ENCODE data around the gene MCC.
A peak's percentile ranks its signal among the peaks of the same experiment; 100 is the strongest.

The MCC gene

GRCh38 chr5:113172231-113172826 is 315.9 kb downstream of the MCC start:
- no peak for DNase-seq

DNA sequence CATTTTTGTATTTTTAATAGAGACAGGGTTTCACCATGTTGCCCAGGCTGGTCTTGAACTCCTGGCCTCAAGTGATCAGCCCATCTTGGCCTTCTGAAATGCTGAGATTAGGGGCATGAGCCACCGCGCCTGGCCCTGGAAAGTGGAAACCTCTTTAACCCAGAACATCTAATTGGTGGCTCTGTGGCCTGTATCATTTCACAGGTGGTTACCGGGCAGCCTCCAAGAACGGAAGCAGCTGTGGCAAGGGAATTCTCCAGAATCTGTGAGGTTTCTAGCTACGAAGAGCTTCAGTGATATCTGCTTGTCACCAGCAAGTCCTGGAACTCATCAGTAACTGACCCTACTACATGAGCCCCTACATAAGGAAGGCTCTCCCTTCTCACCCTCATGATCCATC is 316.7 kb downstream of the MCC start:
- DNase-seq = no peak

DNA sequence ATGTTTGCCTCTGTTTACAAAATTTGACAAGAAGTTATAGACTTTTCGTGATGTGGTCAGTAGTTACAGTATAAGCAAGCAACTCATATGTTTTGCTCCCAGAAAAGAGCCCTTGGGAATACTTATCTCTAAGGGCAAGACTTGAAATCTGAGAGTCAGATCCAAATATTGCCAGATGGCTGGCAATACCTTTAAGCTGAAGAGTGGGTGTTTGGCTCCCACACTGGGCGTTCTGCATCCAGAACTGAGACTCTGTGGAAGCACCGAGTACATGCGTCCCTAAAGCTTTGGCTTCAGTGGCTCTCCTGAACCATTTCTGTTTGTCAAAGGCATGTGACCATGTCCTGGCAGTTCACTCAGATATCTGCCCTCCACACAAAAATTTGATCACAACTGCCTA is 317.5 kb downstream of the MCC start:
- no peak for DNase-seq

- DNase-seq = peak in 1 of 4 experiments; percentile 12
Measured at GRCh38 chr5:113169720-113170119, 318.5 kb downstream of the MCC start.

GRCh38 chr5:113167985-113168384 is 320.3 kb downstream of the MCC start:
- DNase-seq = no peak

DNA sequence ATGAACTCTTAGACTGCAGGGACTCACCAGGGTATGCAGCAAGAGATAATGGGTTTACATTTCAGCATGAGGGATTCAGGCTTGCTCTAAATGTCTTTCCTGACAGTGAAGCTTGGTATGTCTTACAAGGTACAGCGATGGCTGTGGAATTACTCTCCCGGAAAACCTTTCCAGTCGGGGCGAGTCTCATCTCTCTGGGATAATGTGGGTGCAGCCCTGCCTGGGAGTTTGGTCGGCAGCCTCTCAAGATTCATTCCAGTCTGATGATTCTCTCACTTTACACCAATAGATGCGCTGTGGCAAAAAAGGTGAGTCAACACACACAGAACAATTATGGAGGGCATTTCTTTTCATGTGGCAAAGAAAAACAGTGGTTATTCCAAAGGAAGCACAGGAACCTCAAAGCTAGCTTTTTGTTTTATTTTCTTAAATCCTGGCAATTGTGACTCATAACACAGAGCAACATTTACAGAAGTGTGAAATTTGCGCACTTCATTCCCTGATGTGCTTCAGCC is 321.3 kb downstream of the MCC start:
- no peak for DNase-seq

GRCh38 chr5:113166261-113166660 is 322.0 kb downstream of the MCC start:
- no peak for DNase-seq

GRCh38 chr5:113164021-113164420 is 324.2 kb downstream of the MCC start:
- no peak for DNase-seq

DNA sequence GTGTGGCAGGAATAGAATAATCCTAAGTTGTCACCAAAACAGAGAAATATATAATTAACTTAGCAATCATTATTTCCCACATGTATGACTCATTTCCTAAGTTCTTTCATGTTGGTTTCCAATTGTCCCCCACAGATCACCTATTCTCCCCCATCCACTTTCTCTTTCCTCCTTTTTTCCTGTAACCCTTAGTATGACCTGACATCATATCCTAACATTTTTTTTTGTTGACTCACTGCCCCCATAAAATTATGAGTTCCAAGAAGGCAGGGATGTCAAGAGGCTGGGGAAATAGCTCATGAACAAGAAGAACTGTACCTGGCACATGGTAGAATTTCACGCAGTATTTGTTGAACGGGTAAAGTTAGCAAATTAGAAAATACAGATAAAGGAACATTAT is 324.9 kb downstream of the MCC start:
- no peak for DNase-seq

GRCh38 chr5:113162770-113163169 is 325.5 kb downstream of the MCC start:
- DNase-seq = no peak

DNA sequence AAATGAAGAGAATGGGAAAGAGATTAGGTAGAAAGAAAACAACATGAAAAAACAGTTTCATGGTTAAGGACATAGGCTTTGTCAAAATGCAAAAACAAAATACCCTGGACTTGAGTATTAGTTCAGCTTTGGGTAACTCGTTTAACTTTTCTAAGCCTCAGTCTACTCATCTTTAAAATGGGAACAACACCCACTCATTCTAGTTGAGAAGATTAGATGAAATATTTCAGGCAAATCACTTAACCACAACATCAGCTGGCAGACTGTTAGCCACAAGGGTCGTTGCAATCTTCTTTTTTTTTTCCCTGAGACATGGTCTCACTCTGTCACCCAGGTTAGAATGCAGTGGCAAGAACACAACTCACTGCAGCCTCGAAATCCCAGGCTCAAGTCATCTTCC is 326.0 kb downstream of the MCC start:
- DNase-seq = no peak

DNA sequence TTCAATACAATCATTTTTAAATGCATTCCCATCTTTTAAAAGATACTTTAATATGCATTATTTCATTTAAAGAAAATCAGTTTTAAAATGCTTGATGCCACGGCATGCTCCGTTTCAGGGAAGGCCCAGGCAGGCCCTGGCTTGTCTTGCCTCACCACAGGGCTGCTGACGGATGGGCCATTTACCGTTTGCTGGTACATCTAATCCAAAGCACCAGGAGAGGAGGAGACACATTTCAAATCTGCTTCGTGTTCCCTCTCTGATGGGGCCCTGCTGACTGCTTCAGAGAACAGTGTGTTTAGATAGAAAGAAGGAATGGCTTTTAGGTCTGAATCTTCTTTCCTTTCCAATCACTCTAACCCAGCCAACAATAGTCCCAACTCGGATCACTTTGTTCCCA is 326.4 kb downstream of the MCC start:
- DNase-seq = no peak

DNA sequence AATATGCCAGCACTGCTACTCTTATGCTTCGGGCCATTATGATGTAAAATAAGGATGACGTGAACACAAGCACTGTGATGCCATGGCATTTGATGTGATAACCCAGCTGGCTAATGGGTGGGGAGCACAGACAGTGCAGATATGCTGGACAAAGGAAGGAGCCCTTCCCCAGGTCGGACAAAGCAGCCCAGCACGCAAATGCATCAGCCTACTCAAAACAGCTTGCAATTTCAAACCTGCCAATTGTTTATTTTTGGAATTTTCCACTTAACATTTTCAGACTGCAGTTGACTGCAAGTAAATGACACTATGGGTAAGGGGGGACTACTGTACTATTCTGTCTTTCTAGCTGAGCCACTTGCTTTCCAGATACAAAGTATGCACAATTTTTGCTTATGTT is 330.4 kb downstream of the MCC start:
- no peak for DNase-seq

DNA sequence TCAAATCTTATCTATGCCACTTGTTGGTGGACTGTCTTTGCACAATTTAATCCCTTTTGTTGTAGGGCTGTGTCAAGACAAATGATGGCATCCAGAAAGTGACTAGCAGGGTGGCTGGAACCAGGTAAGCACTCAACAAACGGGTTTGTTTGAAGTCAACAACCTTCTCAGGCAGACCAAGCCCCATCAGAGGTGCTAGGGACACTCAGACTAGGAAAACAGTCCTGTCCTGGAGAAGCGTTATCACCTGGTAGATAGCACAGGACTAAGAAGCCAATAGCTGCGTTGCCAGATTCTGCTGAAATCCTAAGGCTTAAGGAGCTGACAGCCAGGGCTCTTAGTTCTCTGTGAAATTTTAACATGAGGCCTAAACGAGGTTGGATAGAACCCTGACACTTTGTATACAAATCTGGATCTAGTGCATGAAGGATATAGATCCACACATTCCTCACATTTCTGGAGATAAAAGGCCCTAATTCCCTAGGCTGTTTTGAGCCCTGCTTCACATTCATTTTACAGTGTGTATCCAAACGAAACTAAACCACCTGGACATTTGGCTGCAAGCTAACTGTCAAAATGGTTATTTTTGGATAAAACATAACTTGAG is 331.9 kb downstream of the MCC start:
- DNase-seq = no peak

DNA sequence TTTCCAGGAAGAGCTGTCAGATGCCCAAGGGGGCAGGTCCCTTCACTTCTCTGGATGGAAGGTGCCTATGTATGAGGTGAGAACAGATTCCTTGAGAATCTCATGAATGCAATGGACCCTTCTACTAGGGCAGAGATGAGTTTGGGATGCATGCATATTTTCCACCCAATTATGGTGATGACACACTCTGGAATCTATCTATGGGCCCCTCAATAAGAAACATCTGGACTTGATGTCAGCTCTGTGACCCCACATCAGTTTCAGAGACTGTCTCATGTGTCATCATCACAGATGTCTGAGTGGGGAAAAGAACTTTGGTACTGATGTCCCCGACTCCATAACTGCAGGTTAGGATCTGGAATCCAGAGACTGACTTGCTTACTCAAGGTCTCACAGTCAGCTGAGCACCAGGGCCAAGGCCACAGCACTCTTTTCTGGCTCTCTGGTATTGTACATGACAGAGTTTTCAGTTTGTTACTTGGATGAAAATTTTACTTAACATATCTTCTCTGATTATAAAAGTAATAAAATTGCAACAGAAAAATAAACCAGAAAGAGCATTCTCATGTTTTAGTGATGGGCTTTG is 334.6 kb downstream of the MCC start:
- DNase-seq = no peak

- no peak for DNase-seq
Measured at GRCh38 chr5:113152380-113152740, 335.9 kb downstream of the MCC start.

DNA sequence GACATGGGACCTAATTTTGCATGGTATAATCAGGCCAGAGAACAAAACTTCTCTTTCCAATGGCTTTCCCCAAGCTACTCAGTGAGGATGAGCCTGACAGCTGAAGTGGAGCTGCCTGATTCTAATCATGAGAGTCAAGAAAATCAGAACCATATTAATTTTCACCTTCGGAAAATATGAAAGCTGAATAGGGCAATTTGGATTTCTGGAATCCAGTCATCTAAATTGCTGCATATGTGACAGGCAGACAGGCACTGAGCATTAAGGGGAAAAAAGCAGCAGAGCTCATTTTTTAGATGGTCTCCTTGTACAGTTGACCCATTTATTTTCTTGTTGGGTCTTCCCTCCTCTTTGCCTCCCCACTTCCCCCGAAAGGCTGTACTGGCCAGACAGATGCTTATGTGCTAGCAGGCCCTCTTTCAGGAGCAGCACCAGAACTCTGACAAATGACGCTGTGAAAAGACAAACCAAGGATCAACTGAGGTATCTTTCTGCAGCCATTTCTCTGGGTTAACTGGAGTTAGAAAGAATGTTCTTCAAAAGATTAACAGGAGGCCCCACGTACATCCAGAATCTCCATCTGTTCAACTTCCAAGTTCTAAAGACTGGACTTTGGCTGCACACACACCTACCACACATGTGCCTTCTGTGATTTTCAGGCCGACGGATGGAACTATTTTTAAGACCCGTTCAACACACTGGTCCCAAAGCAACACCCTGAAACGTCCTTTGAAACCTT is 336.4 kb downstream of the MCC start:
- DNase-seq = no peak

DNA sequence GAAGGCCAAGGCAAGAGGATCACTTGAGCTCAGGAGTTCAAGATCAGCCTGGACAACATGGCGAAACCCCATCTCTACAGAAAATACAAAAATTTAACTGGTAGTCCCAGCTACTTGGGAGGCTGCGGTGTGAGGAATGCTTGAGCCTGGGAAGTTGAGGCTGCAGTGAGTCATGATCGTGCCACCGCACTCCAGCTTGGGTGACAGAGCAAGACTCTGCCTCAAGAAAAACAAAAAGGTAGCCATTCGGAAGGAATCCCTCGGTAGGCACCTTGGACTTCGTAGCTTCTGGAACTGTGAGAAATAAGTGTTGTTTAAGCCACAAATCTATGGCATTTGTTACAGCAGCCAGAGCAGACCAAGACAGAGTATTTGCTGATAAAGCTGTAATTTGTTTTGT is 337.4 kb downstream of the MCC start:
- DNase-seq = no peak

DNA sequence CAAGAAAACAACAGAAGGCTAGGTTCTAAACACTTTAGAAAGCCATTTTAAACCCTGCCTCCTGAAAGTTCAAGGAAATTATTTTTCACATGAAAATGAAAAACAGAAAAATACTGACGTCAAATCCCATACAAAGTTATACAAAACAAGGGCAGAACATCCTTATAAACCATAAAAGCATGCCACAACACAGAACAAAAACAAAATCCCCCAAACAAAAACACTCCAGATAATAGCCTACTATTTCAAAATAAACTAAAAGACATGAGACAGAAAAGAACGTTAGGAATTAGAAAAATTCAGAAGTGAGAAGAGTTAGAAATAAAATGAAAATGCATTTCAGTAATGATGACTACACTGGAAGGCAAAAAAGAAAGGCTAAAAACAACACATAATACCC is 338.0 kb downstream of the MCC start:
- DNase-seq = no peak

GRCh38 chr5:113147537-113147936 is 340.7 kb downstream of the MCC start:
- no peak for DNase-seq

GRCh38 chr5:113147101-113147508 is 341.1 kb downstream of the MCC start:
- no peak for DNase-seq

GRCh38 chr5:113145757-113146387 is 342.4 kb downstream of the MCC start:
- DNase-seq = no peak

DNA sequence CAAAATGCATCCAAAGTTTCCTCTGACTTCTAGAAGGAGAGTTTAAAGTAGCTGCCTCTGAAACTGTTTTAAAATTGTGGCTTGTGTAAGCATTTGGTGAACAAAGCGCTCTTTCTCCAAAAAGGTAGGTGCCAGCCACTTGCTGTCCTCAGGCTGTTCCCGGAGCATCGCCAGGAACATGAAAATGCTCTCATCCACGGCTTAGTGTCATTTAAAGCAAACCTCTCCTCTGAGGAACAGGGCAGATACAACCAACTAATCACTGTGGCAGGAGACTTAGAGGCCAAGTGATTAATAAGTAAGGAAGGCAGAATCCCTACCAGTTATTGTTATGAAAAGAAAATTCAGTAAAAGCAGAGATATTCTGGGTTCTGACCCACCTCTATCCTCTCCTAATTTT is 346.1 kb downstream of the MCC start:
- no peak for DNase-seq
